ENCODE data around the gene SWT1.

DNA sequence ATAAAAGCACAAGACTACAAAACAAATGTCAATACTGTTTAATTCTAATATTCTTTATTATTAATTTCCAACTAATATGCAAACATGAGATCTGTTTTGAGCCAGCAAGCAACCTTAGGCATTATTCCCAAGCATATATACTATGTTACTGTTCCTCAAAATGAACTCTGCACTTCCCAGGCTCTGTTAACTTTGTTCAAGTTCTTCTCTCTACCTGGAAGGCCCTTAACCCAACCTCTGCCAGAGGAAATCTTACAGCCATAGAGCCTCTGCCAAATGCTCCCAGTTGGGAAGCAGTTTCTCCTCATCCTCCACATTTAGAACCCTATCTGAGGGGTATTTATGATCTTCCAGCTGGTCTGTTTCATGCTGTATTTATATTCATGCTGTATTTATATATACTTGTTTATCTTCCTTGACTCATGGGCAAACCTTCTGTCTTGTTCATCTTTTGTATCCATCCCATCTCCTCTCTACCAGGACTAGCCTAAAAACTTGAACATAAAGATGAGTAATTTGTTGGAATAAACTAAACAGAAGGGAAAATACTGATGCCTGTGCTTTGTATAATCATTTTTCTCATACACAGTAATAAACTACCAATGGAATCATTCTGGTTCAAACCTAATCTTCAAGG is 154.7 kb downstream of the SWT1 start:
- TF ChIP-seq, protein P1, sequence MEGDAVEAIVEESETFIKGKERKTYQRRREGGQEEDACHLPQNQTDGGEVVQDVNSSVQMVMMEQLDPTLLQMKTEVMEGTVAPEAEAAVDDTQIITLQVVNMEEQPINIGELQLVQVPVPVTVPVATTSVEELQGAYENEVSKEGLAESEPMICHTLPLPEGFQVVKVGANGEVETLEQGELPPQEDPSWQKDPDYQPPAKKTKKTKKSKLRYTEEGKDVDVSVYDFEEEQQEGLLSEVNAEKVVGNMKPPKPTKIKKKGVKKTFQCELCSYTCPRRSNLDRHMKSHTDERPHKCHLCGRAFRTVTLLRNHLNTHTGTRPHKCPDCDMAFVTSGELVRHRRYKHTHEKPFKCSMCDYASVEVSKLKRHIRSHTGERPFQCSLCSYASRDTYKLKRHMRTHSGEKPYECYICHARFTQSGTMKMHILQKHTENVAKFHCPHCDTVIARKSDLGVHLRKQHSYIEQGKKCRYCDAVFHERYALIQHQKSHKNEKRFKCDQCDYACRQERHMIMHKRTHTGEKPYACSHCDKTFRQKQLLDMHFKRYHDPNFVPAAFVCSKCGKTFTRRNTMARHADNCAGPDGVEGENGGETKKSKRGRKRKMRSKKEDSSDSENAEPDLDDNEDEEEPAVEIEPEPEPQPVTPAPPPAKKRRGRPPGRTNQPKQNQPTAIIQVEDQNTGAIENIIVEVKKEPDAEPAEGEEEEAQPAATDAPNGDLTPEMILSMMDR (conservative IDR thresholded peaks at IDR 0.05; ENCODE audit: low read length), result no peak
- no peak for TF ChIP-seq EZH2phosphoT487 (IDR thresholded peaks at IDR 0.05; ENCODE audit: borderline replicate concordance)

Measured in Loucy (cell line).